Right lobe of liver (tissue), 6 donors: Measurements from ENCODE around the gene PCDHB6. TPM values are rescaled to one million over a fixed set of nuclear protein-coding genes. Genes with fewer than 3 reads are reported as not detected.
"Not testable (repeated sequence)": the region's sequence is repeated elsewhere in the genome, so short reads cannot be mapped to it uniquely, and the experiment has no call there.

Source experiments
- ATAC-seq, 4 donors: fragments of 200-7000 bp; cut with Tn5 transposase; one replicate each; pipeline ENCODE4 v1.9.1; 2020; ENCODE audit warnings: mild to moderate bottlenecking in 4 of 4, moderate library complexity in 4 of 4
- DNase-seq, 3 donors: peaks; one replicate each; pipeline ENCODE4 v3.0.0-alpha.2; 2020
- H3K27ac ChIP-seq, 3 donors: fragments of 200-600 bp; one replicate each; pipeline ENCODE4 v1.8.0; 2022
- H3K27me3 ChIP-seq, 2 donors: fragments of 200-600 bp; one replicate each; pipeline ENCODE4 v1.8.0; 2022
- H3K36me3 ChIP-seq, 4 donors: fragments of 200-600 bp; sonication (generic) in 1 of 4; one replicate each; pipeline versions ENCODE4 v1.5.1 to v1.8.0; 2017 to 2022; ENCODE audit warnings: control low read depth in 1 of 4
- H3K4me1 ChIP-seq, 4 donors: fragments of 200-600 bp; sonication (generic) in 1 of 4; one replicate each; pipeline versions ENCODE4 v1.5.1 to v1.8.0; 2017 to 2022; ENCODE audit warnings: control low read depth in 1 of 4
- H3K4me3 ChIP-seq, 3 donors: fragments of 200-600 bp; one replicate each; pipeline ENCODE4 v1.8.0; 2022
- H3K9me3 ChIP-seq, 4 donors: fragments of 200-600 bp; sonication (generic) in 1 of 4; one replicate each; pipeline versions ENCODE4 v1.5.1 to v1.8.0; 2017 to 2022; ENCODE audit warnings: control low read depth in 1 of 4
- POLR2A ChIP-seq: fragments of 450-650 bp; IDR thresholded peaks from one replicate; pipeline ENCODE4 v1.6.1; 2017; ENCODE audit warnings: antibody characterized with exemption, mild to moderate bottlenecking
- WGBS: methylation state at CpG from one replicate; pipeline ENCODE4 v1.1.6; 2018; ENCODE audit warnings: low coverage, low lambda C conversion rate; ENCODE audit not compliant: insufficient coverage; ENCODE audit errors: missing lambda C conversion rate; 5-methylcytosine and 5-hydroxymethylcytosine counted together
- intact Hi-C, 2 donors: fragments of 100-400 bp; cut with DNase I; formaldehyde crosslinking; loops; one replicate each; pipeline versions ENCODE4 v1.11.2 to v1.14.1; 2022
- long read RNA-seq: library from polyadenylated mRNA; unstranded; transcript quantifications from one replicate; pipeline ENCODE4 v2.0.0, GENCODE V29; 2019
- total RNA-seq, 6 experiments: library from RNA; depleted of rRNA in 2 of 6; stranded (reverse); fragments of >200 nt in 2 of 6; fragmentation: NEBNext Ultra II Directional in 3 of 6; extraction: Animal tissue kit (Norgen Biotek cat#: 25700) in 3 of 6; gene quantifications; one replicate each; pipeline versions ENCODE4 v1.1.0 to v1.2.4, GENCODE V29; 2016 to 2023
- TF ChIP-seq, protein P1 (sequence below), 4 donors: fragments of 200-600 bp in 3 of 4; fragments of 450-650 bp in 1 of 4; IDR thresholded peaks; one replicate each; pipeline versions ENCODE4 v1.5.1 to v1.8.0; 2016 to 2022; ENCODE audit warnings: antibody characterized with exemption in 4 of 4, mild to moderate bottlenecking in 2 of 4
- donor health status: DM: no; HTN: yes; CAD: no.
- donor health status: DM: no; HTN: no; CAD: no.
- donor health status: DM: no; HTN: no; CAD: no.
- donor health status: DM: no; HTN: yes; CAD: no.
- donor health status: DM: no; HTN: yes; CAD: no.

PCDHB6 gene
- under 1 TPM in 4 of 6 experiments, not detected in 2; 0.06 to 0.16 (median 0.12) TPM for total RNA-seq
- long read RNA-seq, result 0 reads

DNA sequence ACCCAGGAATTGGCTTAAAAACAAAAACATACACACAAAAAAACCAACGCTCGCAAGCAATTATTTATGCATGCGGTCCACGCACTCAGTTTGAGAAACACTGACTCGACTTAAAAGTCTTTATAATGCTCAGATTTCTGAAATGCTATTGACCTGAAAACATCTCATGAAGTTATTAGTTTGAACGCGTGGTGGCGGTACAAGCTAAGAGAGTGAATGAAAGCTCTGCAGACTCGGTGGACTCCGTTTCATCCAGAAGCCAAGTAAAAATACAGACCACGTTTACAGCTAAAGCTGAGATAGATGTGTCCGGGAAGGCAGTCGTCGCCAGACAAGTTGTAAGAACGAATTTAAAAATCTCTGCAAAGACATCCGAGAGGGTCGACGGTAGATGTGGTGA, at the start of gene PCDHB6:
TSS of gene PCDHB6 (plus strand) at position 246 of the 400 bp plus-strand sequence. CDS start 201 bp downstream, outside the sequence.
- Histone ChIP-seq H3K4me1 (no peaks in the 10 kb centered on the region), H3K27me3 (peaks cover 0 to 5% of the 10 kb centered on the region in 2 donors), H3K9me3 (no peaks in the 10 kb centered on the region), H3K27ac (no peak within 1 kb of the TSS), H3K4me3 (no peak within 1 kb of the TSS), H3K36me3 (no peaks in the 10 kb centered on the region)
- no peak for ATAC-seq
- DNase-seq, result no peak
- no peak for TF ChIP-seq POLR2A
- TF ChIP-seq, protein P1, sequence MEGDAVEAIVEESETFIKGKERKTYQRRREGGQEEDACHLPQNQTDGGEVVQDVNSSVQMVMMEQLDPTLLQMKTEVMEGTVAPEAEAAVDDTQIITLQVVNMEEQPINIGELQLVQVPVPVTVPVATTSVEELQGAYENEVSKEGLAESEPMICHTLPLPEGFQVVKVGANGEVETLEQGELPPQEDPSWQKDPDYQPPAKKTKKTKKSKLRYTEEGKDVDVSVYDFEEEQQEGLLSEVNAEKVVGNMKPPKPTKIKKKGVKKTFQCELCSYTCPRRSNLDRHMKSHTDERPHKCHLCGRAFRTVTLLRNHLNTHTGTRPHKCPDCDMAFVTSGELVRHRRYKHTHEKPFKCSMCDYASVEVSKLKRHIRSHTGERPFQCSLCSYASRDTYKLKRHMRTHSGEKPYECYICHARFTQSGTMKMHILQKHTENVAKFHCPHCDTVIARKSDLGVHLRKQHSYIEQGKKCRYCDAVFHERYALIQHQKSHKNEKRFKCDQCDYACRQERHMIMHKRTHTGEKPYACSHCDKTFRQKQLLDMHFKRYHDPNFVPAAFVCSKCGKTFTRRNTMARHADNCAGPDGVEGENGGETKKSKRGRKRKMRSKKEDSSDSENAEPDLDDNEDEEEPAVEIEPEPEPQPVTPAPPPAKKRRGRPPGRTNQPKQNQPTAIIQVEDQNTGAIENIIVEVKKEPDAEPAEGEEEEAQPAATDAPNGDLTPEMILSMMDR (IDR thresholded peaks at IDR 0.05), result peak in 1 of 4 donors; percentile 14
- 11% methylated on average over 18 of the region's 18 CpGs for WGBS
- intact Hi-C loops, result no loop called here

GRCh38 chr5:141100243-141100805, 49.5 kb upstream of the PCDHB6 start, which contains the start of gene PCDHB3:
PCDHB3 (plus strand) TSS chr5:141100473; CDS start chr5:141100650, 177 bp downstream.
- TF ChIP-seq, protein P1 (IDR thresholded peaks at IDR 0.05), result peak in 3 of 4 donors; percentile 9 to 22 (median 12)
- no peak for TF ChIP-seq POLR2A
- no peak for ATAC-seq
- no peaks in the 10 kb centered on the region for H3K4me1 ChIP-seq
- H3K36me3 ChIP-seq, result no peaks in the 10 kb centered on the region
- H3K4me3 ChIP-seq, result no peak within 1 kb of the TSS
- WGBS, result 10% methylated on average over 19 of the region's 19 CpGs
- intact Hi-C loops, result no loop called here
- DNase-seq, result no peak
- peaks cover 0 to 5% of the 10 kb centered on the region in 2 donors for H3K27me3 ChIP-seq
- H3K9me3 ChIP-seq, result peaks cover 0 to 3% (median 0%) of the 10 kb centered on the region in 4 donors
- H3K27ac ChIP-seq, result no peak within 1 kb of the TSS

GRCh38 chr5:141101059-141101458, 48.8 kb upstream of the PCDHB6 start:
- WGBS, result 31% methylated on average over 15 of the region's 20 CpGs
- no peaks in the 10 kb centered on the region for H3K4me1 ChIP-seq
- no peak for ATAC-seq
- peaks cover 0 to 3% (median 0%) of the 10 kb centered on the region in 4 donors for H3K9me3 ChIP-seq
- no peak for TF ChIP-seq POLR2A
- TF ChIP-seq, protein P1 (IDR thresholded peaks at IDR 0.05), result no peak
- no peak overlapping the region for H3K27ac ChIP-seq
- peaks cover 0 to 5% of the 10 kb centered on the region in 2 donors for H3K27me3 ChIP-seq
- H3K36me3 ChIP-seq, result no peaks in the 10 kb centered on the region
- no peak for DNase-seq
- no peak overlapping the region for H3K4me3 ChIP-seq
- intact Hi-C loops, result no loop called here

DNA sequence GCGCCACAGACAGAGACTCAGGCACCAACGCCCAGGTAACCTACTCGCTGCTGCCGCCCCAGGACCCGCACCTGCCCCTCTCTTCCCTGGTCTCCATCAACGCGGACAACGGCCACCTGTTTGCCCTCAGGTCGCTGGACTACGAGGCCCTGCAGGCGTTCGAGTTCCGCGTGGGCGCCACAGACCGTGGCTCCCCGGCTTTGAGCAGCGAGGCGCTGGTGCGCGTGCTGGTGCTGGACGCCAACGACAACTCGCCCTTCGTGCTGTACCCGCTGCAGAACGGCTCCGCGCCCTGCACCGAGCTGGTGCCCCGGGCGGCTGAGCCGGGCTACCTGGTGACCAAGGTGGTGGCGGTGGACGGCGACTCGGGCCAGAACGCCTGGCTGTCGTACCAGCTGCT, 47.8 kb upstream of the PCDHB6 start:
- H3K27ac ChIP-seq, H3K4me1 ChIP-seq, DNase-seq, H3K4me3 ChIP-seq, intact Hi-C loops, H3K9me3 ChIP-seq, H3K36me3 ChIP-seq, H3K27me3 ChIP-seq, ATAC-seq: not testable (repeated sequence)
- 11% methylated on average over 3 of the region's 39 CpGs for WGBS

- WGBS, result no CpG with 5 or more reads among the region's 38 CpGs
- H3K36me3 ChIP-seq, DNase-seq, H3K9me3 ChIP-seq, H3K27ac ChIP-seq, intact Hi-C loops, H3K4me1 ChIP-seq, H3K27me3 ChIP-seq, ATAC-seq, H3K4me3 ChIP-seq: not testable (repeated sequence)
Observed at GRCh38 chr5:141102471-141102870, 47.4 kb upstream of the PCDHB6 start.
